Pulmonary artery endothelial cell (primary cell): Measurements from ENCODE around the gene TCERG1L. TPM values are rescaled to one million over a fixed set of nuclear protein-coding genes. Genes with fewer than 3 reads are reported as not detected.
"Not testable (repeated sequence)": the region's sequence is repeated elsewhere in the genome, so short reads cannot be mapped to it uniquely, and the experiment has no call there.

Experiments
- DNase-seq: peaks from one replicate; pipeline ENCODE4 v3.0.0-alpha.2; 2011; ENCODE audit warnings: low read depth, low spot score
- total RNA-seq: library from RNA; depleted of rRNA; stranded (reverse); fragments of >200 nt; gene quantifications from 2 replicates; pipeline ENCODE4 v1.2.3, GENCODE V29; 2014

TCERG1L gene
- total RNA-seq, 1 donor from 2014 or later, result not detected

DNA sequence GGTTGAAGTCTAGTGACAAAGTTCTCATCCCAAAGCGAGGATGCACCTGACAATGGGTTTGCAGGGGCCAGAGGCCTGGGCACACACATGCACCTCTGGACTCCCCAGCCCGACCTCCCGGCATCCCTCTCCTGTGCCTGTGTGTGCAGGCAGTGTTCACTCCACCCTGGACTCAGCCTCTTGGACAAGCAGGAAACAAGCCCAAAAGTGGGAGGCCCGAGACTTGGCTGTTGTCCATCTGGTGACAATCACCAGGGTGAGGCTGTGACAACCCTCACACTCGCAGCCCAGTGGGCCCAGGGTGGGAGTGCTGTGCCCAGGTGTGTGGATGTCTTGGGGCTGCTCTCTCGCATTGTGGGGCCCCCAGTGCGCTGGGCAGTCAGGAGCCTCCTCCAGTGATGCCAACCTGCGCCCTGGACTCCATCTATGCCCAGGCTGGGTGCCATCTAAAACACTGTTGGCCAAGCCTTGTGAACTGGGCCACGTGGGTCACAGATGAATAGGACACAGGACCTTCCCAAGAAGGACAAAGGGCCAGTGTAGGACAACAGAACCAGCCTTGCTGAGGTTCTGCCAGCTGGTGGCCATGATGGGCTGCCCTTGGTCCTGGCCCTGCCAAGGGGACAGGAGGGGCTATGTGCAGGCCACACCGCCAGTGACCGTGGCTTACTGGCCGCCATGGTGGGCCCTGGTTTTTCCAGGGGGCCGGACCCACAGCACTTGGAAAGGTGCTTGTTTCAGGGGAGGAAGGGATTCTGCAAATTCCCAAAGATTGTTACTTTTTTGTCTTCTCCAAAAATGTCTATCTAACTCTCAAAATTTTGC, 144.3 kb downstream of the TCERG1L start:
- DNase-seq, result no peak

DNA sequence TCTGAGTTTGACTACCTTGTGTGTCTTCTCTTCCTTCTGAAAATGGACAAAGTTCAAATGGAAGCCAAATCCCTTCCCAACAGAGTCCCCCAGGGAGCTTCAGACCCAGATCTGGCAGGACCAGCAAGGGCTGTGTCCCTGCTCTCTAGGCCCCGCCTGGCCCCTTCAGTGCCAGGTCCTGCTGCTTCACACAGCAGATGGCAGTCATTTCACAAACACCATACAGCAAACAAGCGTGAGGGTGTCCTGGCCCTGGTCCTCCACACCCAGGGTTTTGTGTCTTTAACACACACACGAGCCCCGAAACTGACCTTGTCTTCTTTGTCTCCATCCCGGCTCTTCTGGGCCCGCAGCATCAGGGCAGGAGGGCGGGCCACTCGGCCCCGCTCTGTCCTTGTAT, 145.0 kb downstream of the TCERG1L start:
- DNase-seq, result no peak

- no peak for DNase-seq
These were observed 146.4 kb downstream of the TCERG1L start for GRCh38 chr10:131165092-131165491.

DNA sequence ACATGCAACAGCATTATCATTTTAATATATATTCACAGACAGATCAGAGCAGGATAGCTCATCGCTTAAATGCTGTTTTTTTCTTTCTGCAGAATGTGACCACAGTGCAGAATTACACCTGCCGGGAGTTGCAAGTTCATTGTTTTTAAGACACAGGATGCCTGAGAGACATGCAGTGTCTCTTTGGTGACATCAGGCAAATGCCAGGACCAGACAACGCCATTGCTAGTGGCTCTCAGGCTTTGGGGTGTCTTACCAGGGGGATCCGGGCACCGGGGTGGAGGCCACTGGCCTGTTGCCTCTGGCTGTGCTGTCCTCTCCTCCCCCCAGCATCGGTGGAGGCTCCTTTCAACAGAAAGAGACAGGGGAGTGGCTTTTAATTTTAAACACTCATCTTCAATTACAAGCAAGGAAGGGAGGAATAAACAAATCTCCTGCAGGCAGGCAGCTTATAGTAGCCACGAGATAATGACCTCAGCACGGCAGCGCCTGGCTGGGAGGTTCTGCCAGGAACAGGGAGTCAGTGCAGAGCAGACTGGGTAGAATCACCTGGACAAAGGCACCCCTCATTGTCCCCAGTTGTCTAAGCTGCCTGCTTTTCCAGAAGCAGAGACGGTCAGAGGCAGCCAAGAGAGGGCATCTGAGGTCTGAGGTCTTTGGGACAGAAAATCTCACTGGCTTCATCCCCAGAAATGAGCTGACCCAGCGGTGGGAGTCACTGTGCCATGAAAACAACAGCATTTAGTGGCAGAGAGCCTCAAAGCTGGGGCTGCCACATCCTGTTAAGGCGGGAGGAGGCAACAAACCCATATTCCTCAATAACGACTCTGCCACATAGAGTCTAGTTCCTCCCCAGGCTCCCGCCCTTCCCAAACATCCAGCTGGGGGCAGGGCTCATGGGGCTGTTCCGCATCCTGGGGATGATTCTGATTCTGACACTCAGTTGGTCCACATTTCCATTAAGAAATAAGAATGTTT, 148.4 kb downstream of the TCERG1L start:
- no peak for DNase-seq

DNA sequence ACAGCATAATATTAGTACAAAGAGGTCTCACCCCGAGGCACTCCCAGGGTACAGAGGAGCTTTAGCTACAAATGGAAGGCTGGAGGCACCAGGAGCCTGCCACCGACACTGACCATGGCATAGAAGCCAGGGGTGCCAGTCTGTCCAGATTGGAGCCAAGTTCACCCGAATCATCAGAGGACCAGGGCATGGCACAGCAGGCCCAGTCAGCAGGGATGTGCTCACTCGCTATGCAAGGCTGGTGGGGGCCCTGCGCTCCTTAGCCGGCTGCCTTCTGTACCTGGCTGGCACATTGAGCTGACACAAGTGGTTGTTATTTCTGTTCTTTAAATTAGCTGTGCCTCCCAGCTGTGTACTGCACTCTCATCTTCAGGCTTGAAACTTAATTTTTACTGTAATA, 149.3 kb downstream of the TCERG1L start:
- no peak for DNase-seq

DNA sequence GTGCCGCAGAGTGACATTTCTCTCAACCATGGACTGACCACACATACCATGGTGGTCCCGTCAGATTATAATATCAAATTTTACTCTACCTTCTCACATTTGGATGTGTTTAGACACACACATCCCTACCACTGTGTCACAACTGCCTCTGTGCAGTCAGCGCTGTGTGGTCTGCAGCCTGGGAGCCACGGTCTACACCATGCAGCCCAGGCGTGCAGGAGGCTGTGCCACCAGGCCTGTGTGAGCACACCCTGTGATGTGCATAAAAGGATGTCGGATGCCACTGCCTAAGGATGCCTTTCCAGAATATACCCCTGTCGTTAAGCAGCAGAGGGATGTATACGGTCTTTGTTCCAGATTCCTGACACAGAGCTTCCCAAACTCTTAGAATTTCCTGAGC, 150.4 kb downstream of the TCERG1L start:
- DNase-seq, result no peak

DNA sequence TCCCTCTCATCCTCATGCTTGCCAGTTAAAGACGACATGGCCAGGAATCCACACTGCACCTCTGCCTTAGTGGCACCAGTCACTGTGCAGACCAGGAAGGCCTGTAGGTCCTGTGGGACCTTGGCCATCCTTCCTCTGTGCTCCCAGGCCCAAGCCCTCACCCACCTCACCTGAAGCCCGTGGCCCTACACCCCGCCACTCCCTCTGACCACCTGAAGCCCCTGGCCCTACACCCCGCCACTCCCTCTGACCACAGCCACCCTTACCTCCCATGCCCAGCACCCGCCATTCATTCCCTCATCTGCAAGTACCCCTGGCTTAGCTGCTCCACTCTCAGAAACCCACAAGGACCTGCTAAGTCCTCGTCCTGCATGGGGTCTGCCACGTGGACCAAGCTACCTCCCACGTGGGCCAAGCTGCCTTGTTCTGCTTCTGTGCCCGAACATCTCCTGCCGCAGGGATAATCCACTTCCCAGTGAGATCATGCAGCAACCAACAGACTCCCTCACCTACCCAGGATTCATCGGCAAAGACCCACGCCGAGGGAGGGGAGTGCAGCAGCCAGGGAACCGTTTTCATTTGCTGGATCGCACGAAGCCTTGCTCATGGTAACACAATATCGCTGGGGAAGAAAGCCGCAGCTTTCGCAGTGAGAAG, 151.2 kb downstream of the TCERG1L start:
- DNase-seq, result no peak

- no peak for DNase-seq
These were observed 151.8 kb downstream of the TCERG1L start for GRCh38 chr10:131159771-131160170.

DNA sequence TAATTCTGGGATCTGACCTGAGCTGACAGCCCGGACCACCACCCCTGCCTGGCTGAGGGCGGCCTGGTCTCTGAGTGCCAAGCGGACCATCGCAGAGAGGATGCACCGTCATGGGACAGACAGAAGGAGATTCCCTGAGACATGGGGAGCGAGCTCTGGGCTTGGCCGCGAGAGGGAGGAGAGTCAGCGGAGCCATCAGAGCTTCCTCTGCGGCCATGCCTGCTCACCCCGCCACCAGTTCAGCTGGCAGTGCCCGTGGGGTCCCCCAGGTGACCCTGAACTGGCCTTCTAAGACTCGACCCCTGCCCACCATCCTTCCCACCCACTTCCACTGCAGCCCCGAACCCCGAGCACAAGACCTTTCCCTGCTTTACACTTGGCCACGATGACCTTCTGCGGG, 152.8 kb downstream of the TCERG1L start:
- no peak for DNase-seq

DNA sequence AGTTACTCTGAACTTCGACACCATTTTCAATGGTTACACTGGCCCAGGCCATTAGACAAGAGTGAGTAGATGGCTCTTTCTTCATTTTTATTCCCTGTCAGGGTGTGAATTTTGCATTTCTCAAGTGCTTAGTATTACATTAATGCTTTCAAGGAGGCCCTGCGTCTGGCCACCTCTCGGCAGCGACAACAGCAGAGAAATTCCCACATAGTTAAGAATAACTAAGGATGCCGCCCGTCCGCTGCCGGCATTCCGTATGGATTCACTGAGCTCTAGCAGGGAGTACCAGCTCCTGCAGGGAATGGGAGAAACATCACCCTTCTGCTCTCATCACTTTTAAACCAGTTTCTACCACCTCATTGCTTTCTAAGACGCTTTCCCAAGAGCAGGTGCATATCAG, 153.6 kb downstream of the TCERG1L start:
- DNase-seq, result no peak

DNA sequence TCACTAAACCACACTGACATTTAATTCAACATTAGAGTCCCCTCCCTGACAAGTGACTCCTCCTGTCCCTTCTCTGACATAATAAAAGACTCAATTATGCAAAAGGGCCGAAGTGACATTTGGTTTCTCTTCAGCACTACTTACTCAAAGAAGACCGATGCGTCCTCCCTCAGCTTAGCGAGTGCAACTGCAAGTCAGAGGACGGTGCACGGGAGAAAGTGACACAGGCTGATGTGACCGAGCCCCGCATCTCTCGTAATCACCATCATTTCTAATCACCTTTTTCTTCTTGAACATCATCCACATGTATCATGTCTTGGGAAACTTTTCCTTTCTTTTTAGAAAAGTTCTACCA, 155.7 kb downstream of the TCERG1L start:
- no peak for DNase-seq

- DNase-seq, result no peak
These were observed 156.2 kb downstream of the TCERG1L start for GRCh38 chr10:131155218-131155875.

DNA sequence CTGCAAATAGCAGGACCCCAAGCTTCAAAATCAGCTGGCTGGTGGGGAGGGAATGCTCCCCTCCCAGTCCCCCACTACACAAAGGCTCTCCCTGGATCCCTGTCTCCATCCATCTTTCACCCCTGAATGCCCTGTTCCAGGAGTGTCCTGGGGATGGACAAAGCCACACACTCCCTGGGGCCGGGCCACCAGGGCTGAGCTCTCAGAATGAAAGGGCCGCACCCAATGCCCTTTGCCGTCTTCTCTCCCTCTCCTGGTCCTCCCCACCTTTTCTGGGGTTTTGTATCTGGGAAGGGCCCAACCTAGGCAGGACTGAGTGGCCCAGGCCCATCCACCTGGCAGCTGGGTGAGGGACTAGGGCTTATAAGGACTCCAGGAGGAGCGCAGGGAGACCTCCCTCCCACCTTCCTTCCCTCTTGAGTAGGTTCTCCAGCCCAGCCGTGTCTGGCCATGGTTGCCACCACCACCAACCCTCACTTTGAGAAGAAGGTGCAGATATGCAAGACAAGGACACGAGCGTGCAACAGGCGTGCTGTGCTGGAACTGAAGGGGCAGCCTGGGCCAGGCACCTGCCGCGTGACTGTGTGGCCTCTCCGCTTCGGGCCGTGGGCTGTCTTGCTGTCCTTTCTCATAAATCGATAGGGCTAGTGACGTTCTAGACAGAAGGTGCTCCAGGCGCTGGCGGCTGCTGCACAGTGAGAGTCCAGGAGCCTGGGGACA, 157.1 kb downstream of the TCERG1L start:
- no peak for DNase-seq

DNA sequence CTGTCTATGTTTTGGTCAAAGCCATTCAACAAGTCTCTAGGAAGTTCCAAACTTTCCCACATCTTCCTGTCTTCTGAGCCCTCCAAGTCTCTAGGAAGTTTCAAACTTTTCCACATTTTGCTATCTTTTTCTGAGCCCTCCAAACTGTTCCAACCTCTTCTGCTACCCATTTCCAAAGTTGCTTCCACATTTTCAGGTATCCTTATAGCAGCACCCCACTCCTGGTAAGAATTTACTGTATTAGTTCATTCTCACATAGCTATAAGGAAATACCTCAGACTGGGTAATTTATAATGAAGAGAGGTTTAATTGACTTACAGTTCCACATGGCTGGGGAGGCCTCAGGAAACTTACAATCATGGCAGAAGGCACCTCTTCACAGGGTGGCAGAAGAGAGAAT, 159.1 kb downstream of the TCERG1L start:
- DNase-seq, result not testable (repeated sequence)

GRCh38 chr10:131150126-131150525, 161.4 kb downstream of the TCERG1L start:
- no peak for DNase-seq

DNA sequence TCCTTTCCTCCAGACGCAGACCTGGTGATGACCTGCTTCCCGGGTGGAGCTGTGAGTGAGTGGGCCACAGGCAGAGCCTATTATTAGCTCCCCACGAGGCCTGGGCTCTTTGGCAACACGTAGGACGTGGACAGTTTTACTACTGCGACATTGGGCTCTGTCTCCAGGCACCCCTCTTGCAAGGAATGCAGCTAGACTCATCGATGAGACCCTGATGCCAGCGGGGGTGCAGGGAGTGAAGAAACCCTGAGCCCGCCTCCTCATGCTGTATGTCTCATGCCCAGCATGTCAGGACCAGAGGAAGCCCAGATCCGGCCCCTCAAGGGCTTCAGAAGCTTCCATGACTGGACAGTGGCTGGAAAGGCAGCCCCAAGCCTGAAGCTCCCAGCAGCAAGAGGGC, 161.9 kb downstream of the TCERG1L start:
- no peak for DNase-seq

DNA sequence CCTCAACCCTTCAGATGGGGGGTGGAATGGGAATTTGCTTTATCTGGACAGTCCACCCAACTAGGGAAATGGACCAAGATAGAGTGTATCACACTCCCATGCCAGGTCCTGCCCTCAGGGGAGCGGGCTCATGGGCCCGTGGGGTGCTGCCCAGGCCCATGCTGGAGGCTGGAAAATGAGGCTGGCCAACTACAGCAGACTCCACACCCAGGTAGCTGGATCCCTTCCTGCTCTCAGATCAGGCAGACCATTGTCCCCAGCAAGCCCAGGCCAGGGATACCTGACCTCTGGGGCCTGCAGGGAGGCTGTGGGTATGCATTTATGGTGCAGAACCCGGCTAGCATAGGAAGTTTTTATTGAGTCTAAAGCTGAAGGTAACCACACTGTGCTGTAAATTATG, 162.4 kb downstream of the TCERG1L start:
- no peak for DNase-seq

DNA sequence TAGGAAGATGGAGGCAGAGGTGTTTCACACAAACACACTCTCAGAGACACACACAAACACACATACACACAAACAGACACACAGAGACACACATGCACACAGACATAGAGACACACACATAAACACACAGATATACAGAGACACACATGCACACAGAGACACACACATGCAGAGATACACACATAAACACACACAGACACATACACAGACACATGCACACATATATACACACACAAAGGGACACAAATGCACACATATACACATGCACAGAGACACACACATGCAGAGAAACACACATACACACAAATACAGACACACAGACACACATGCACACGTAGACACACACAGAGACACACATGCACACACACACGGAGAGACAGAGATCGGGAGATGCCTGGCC, 163.3 kb downstream of the TCERG1L start:
- DNase-seq, result no peak

GRCh38 chr10:131147301-131147975, 164.1 kb downstream of the TCERG1L start:
- DNase-seq, result no peak

GRCh38 chr10:131146790-131147189, 164.7 kb downstream of the TCERG1L start:
- DNase-seq, result no peak
